ENCODE data around the gene MVB12B. TPM values are rescaled to one million over a fixed set of nuclear protein-coding genes. Genes with fewer than 3 reads are reported as not detected.

Gene MVB12B
- total RNA-seq, 1 donor from 2014 or later = 47.8 TPM

DNA sequence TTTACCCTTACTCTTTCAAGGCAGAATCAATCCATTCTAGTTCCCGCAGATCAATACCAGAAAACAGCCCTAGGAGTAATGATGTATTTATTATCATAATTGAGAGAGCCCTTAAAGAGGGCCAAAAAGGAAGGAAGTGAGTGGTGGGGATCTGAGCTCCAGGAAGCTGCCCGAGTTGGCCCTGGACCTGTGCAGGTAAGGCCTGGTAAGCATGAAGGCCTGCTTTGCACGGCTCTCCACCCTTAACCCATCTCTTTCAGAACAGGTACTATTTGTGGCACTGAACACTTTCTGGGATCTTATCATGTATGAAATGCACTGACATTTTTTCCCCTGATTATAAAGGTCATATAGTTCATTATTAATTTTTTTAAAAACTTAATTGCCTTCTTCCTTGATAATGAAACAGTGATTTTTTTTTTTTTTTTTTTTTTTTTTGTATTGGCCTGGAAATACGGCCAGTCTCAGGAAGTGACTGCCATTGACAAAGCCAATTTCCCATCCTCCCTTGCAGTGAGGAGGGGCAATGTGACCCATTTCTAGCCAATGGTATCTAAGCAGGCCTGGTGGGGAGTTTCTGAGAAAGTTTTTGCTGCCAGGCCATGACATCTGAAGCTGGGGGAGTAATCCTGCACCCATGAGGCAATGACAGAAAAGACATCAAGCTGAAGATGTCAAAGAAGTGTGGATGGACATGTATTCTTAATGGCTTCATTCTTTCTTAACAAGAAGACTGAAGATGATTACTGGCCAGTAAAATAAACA lies 6.3 kb upstream of the MVB12B start:
- no peaks in the 10 kb centered on the region for H3K4me1 ChIP-seq
- intact Hi-C loops (cut with DNase I) = no loop called here
- no peak overlapping the region for H3K27ac ChIP-seq
- H3K4me3 ChIP-seq = no peak overlapping the region
- TF ChIP-seq, protein P1, sequence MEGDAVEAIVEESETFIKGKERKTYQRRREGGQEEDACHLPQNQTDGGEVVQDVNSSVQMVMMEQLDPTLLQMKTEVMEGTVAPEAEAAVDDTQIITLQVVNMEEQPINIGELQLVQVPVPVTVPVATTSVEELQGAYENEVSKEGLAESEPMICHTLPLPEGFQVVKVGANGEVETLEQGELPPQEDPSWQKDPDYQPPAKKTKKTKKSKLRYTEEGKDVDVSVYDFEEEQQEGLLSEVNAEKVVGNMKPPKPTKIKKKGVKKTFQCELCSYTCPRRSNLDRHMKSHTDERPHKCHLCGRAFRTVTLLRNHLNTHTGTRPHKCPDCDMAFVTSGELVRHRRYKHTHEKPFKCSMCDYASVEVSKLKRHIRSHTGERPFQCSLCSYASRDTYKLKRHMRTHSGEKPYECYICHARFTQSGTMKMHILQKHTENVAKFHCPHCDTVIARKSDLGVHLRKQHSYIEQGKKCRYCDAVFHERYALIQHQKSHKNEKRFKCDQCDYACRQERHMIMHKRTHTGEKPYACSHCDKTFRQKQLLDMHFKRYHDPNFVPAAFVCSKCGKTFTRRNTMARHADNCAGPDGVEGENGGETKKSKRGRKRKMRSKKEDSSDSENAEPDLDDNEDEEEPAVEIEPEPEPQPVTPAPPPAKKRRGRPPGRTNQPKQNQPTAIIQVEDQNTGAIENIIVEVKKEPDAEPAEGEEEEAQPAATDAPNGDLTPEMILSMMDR (IDR thresholded peaks at IDR 0.05) = no peak
- H3K9me3 ChIP-seq = no peaks in the 10 kb centered on the region
- no peaks in the 10 kb centered on the region for H3K27me3 ChIP-seq (ENCODE audit: low read depth)
- no peak for DNase-seq
- no peaks in the 10 kb centered on the region for H3K36me3 ChIP-seq
- peak in 1 of 2 donors; percentile 18 for ATAC-seq

DNA sequence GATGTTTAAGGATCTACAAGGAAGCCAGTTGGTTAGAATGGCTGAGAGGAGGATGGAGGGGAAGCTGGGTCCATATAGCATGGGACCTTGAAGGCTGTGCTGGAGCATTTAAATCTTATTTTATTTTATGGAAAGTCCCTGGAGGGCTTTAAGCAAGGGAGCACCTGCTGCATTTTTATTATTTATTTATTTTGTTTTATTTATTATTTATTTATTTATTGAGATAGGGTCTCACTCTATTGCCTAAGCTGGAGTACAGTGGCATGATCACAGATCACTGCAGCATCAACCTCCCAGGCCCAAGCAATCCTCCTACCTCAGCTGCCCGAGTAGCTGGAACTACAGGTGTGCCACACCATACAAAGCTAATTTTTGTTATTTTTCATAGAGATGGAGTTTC lies 4.9 kb upstream of the MVB12B start:
- DNase-seq = no peak
- Histone ChIP-seq H3K9me3 (no peaks in the 10 kb centered on the region), H3K27ac (no peak overlapping the region), H3K36me3 (no peaks in the 10 kb centered on the region), H3K27me3 (ENCODE audit: low read depth) (no peaks in the 10 kb centered on the region), H3K4me3 (no peak overlapping the region), H3K4me1 (no peaks in the 10 kb centered on the region)
- TF ChIP-seq, protein P1 (IDR thresholded peaks at IDR 0.05) = no peak
- no peak for ATAC-seq
- intact Hi-C loops (cut with DNase I) = no loop called here

DNA sequence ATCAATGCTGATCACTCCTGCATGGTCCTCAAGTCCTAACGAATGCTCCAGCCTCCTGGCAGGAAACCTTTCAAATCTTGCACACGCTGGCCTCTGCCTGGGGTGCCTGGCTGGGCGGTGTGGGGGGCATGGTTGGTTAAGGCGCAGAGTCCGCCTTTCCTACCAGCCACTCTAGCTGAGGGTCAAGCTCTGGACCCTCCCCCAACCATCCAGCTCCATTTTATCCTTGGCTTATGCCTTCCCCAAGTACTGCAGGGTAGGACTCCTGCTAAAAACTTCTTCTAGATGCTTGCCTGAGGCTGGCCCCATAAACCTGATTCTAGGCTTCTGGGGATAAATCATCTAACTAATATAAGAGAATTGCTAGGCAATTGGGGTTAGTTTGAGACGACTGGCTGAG lies 808 bp upstream of the MVB12B start:
- ATAC-seq (no peak), DNase-seq (no peak)
- TF ChIP-seq, protein P1 (IDR thresholded peaks at IDR 0.05) = no peak
- intact Hi-C loops (cut with DNase I) = no loop called here
- H3K4me3 ChIP-seq = peak overlapping the region; percentile 54
- H3K27me3 ChIP-seq (ENCODE audit: low read depth) = no peaks in the 10 kb centered on the region
- H3K27ac ChIP-seq = peak overlapping the region; percentile 82
- peaks cover 30% of the 10 kb centered on the region for H3K4me1 ChIP-seq
- H3K36me3 ChIP-seq = no peaks in the 10 kb centered on the region
- H3K9me3 ChIP-seq = no peaks in the 10 kb centered on the region

DNA sequence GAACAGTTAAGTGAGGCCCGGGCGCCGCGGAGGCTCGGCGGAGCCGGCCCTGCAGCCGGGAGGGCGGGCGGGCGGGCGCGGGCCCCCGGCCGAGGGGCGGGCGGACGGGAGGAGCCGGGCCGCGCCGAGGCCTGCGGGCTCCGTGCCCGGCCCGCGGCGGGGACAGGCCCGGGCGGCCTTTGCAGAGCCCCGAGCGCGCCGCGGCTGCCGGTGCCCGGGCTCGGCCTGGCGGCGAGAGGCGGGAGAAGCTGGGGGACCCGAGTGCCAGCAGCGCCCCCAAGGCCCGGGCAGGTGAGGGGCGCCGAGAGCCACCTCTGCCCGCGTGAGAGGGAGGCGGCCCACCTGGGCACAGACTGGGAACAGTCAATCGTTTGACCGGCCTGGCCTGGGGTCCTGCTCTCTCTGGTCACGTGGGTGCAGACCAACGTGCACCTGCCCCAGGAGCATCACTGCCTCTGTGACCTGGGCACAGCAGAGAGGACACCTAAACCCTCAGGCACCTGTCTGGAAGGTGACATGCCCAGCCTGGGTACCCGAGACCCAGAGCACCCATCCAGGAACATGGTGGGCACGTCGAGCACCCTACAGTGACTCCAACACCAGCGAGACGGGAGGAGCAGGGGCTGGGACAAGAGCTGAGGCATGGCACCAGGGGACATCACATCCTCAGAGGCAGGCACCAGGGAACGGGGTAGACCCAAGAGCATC lies 531 bp downstream of the MVB12B start:
- intact Hi-C loops (cut with DNase I) = no loop called here

DNA sequence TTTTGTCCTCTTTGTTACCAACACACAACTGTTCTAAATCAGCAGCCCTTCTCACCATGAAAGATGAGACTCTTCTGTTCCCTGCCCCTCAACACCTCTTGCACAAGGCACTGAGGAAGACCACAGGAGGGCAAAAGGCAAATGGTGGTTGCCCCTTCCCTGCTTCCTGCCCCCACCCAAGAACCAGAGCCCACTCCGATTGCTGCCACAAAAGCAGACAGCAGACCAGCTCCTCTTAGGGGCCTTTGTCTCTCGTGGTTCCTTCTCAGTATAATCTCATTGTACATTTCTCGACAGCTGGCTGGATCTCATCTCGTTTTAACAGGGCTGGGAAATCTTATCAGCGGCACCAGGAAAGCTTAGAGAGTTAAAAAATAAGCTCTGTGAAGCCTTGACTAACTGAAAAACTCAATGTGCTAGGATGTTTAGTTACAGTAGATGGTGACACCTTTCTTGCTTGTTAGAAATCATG lies 1.1 kb downstream of the MVB12B start:
- peaks cover 45% of the 10 kb centered on the region for H3K4me1 ChIP-seq
- no peaks in the 10 kb centered on the region for H3K27me3 ChIP-seq (ENCODE audit: low read depth)
- intact Hi-C loops (cut with DNase I) = no loop called here
- peak overlapping the region; percentile 73 for H3K4me3 ChIP-seq
- no peaks in the 10 kb centered on the region for H3K9me3 ChIP-seq
- H3K27ac ChIP-seq = peak overlapping the region; percentile 86
- DNase-seq = no peak
- no peaks in the 10 kb centered on the region for H3K36me3 ChIP-seq
- peak in 1 of 2 donors; percentile 7 for ATAC-seq
- TF ChIP-seq, protein P1 (IDR thresholded peaks at IDR 0.05) = no peak

More for the DNA sequence above, 531 bp downstream of the MVB12B start:
- ATAC-seq (peak; percentile 67 to 77), DNase-seq (no peak)
- Histone ChIP-seq H3K9me3 (no peaks in the 10 kb centered on the region), H3K4me1 (peaks cover 39% of the 10 kb centered on the region), H3K36me3 (no peaks in the 10 kb centered on the region), H3K27ac (peak overlapping the region; percentile 86), H3K4me3 (peak overlapping the region; percentile 73), H3K27me3 (ENCODE audit: low read depth) (no peaks in the 10 kb centered on the region)
- TF ChIP-seq, protein P1 (IDR thresholded peaks at IDR 0.05) = no peak
